HepG2 (cell line): ENCODE measurements around the gene LASP1. TPM values are rescaled to one million over a fixed set of nuclear protein-coding genes. Genes with fewer than 3 reads are reported as not detected.
A peak's percentile ranks its signal among the peaks of the same experiment; 100 is the strongest.

Source experiments
- ATAC-seq: fragments of 200-7000 bp; cut with Tn5 transposase; 3 replicates; pipeline ENCODE4 v1.9.1; 2020; ENCODE audit warnings: mild to moderate bottlenecking, moderate library complexity
- BruUV-seq: library from RNA; stranded (reverse); fragments of 400-500 nt; replicated peaks from 2 replicates; lab custom pipeline; 2021; lab: Mats Ljungman, UMichigan
- CTCF ChIA-PET: fragments of 300-600 bp; formaldehyde crosslinking; extraction: SDS; loops from one replicate; lab custom pipeline; 2021; ENCODE audit warnings: low total read pairs, inconsistent platforms, low intra/inter-chr PET ratio; lab: Yijun Ruan, JAX
- POLR2A ChIA-PET: fragments of 350-600 bp; sonication (Branson Sonifier 250); formaldehyde crosslinking; loops from one replicate; lab custom pipeline; 2020; ENCODE audit warnings: antibody characterized with exemption, inconsistent platforms; lab: Yijun Ruan, JAX
- DNase-seq: peaks from one replicate; pipeline ENCODE4 v3.0.0-alpha.2; 2015; ENCODE audit warnings: low spot score
- FAIRE-seq: peaks from 3 replicates; lab custom pipeline; 2011; peaks lifted over from hg19 to GRCh38; lab: Jason Lieb, UNC
- H2AFZ ChIP-seq: one replicate; pipeline ENCODE4 v1.6.1; 2011; ENCODE audit warnings: low read length, inconsistent platforms
- H3K27ac ChIP-seq: fragments of 300-600 bp; 3 replicates; pipeline ENCODE4 v1.8.0; 2011; ENCODE audit warnings: mixed run types, mild to moderate bottlenecking, mixed read lengths, low read length, inconsistent platforms; ENCODE audit not compliant: insufficient read depth; ENCODE audit errors: extremely low read length
- H3K27me3 ChIP-seq, 2 experiments: fragments of 200-600 bp in 1 of 2; 2 replicates in 1 of 2; 3 replicates in 1 of 2; pipeline versions ENCODE4 v1.6.0 to v1.8.0; 2011; ENCODE audit warnings: low read length in 2 of 2, mild to moderate bottlenecking in 2 of 2, moderate library complexity in 2 of 2, inconsistent platforms in 1 of 2; ENCODE audit not compliant: insufficient read depth in 2 of 2, control insufficient read depth in 1 of 2
- H3K36me3 ChIP-seq, 2 experiments: fragments of 200-600 bp in 1 of 2; replicated peaks in 1 of 2; 2 replicates in 1 of 2; 3 replicates in 1 of 2; pipeline versions ENCODE4 v1.5.1 to v1.8.0; 2011; ENCODE audit warnings: low read length in 2 of 2, inconsistent platforms in 1 of 2; ENCODE audit not compliant: insufficient read depth in 2 of 2, control insufficient read depth in 1 of 2
- H3K4me1 ChIP-seq: 2 replicates; pipeline ENCODE4 v1.5.1; 2012; ENCODE audit warnings: low read length, inconsistent platforms; ENCODE audit not compliant: insufficient read depth
- H3K4me2 ChIP-seq: 2 replicates; pipeline ENCODE4 v1.6.0; 2011; ENCODE audit warnings: low read depth, low read length, inconsistent platforms
- H3K4me3 ChIP-seq, 3 experiments: fragments of 200-600 bp in 1 of 3; sonication (generic), shearing (Covaris generic) in 1 of 3; replicated peaks in 1 of 3; 2 replicates each; pipeline ENCODE4 v1.5.1; 2011 to 2016; ENCODE audit warnings: low read length in 3 of 3, inconsistent platforms in 2 of 3, low read depth in 2 of 3, mild to moderate bottlenecking in 2 of 3, control low read depth in 1 of 3, mixed read lengths in 1 of 3; ENCODE audit not compliant: insufficient read depth in 1 of 3
- H3K79me2 ChIP-seq: one replicate; pipeline ENCODE4 v1.6.1; 2011; ENCODE audit warnings: low read length, inconsistent platforms; ENCODE audit not compliant: insufficient read depth
- H3K9ac ChIP-seq: 2 replicates; pipeline ENCODE4 v1.6.0; 2011; ENCODE audit warnings: mild to moderate bottlenecking, low read depth, low read length, inconsistent platforms; ENCODE audit not compliant: insufficient read depth
- H3K9me3 ChIP-seq: 2 replicates; pipeline ENCODE4 v1.5.1; 2012; ENCODE audit warnings: mild to moderate bottlenecking, low read length
- H4K20me1 ChIP-seq: 2 replicates; pipeline ENCODE4 v1.6.0; 2011; ENCODE audit warnings: inconsistent platforms, mild to moderate bottlenecking, low read length, moderate library complexity; ENCODE audit not compliant: insufficient read depth
- CREB1 ChIP-seq, 2 experiments: fragments of 450-650 bp in 1 of 2; IDR thresholded peaks; 2 replicates each; pipeline ENCODE4 v1.6.1; 2016 to 2017; ENCODE audit warnings: control low read depth in 1 of 2, mild to moderate bottlenecking in 1 of 2, missing compliant biosample characterization in 1 of 2, missing genetic modification characterization in 1 of 2
- HOXA9 ChIP-seq: sonication (generic); formaldehyde crosslinking; IDR thresholded peaks from 2 replicates; pipeline ENCODE4 v1.8.1; 2022; ENCODE audit warnings: missing genetic modification reagents, mild to moderate bottlenecking, moderate library complexity, borderline replicate concordance
- KDM1A ChIP-seq: IDR thresholded peaks from 2 replicates; pipeline ENCODE4 v1.6.1; 2016; ENCODE audit warnings: missing compliant biosample characterization
- MED8 ChIP-seq: sonication (generic); formaldehyde crosslinking; IDR thresholded peaks from 2 replicates; pipeline ENCODE4 v1.8.1; 2023; ENCODE audit warnings: mild to moderate bottlenecking, missing genetic modification reagents; ENCODE audit not compliant: insufficient replicate concordance
- NPAS2 ChIP-seq: sonication (generic); formaldehyde crosslinking; IDR thresholded peaks from 2 replicates; pipeline ENCODE4 v1.8.0; 2022; ENCODE audit warnings: mild to moderate bottlenecking, missing genetic modification reagents, borderline replicate concordance
- POLR2A ChIP-seq, 2 experiments: IDR thresholded peaks; 2 replicates each; pipeline ENCODE4 v1.6.1; 2011; ENCODE audit warnings: low read depth in 2 of 2, low read length in 2 of 2, mild to moderate bottlenecking in 1 of 2, moderate library complexity in 1 of 2; ENCODE audit not compliant: insufficient read depth in 1 of 2
- POLR2AphosphoS2 ChIP-seq: IDR thresholded peaks from 2 replicates; pipeline ENCODE4 v1.6.1; 2011; ENCODE audit warnings: low read depth, low read length, improper control_type of control experiment
- POLR2G ChIP-seq: fragments of 200-400 bp; formaldehyde crosslinking; IDR thresholded peaks from 2 replicates; pipeline ENCODE4 v1.6.1; 2018; ENCODE audit warnings: mild to moderate bottlenecking, low read depth, low read length, moderate library complexity
- RBM22 ChIP-seq: fragments of 200-400 bp; formaldehyde crosslinking; optimal IDR thresholded peaks from 2 replicates; pipeline ENCODE3; 2017; ENCODE audit warnings: mild to moderate bottlenecking, low read length, moderate library complexity
- SSRP1 ChIP-seq: IDR thresholded peaks from 2 replicates; pipeline ENCODE4 v1.6.1; 2016; ENCODE audit warnings: control low read depth
- TIGD3 ChIP-seq: sonication (generic); formaldehyde crosslinking; IDR thresholded peaks from 2 replicates; pipeline ENCODE4 v1.5.1; 2020; ENCODE audit warnings: mild to moderate bottlenecking, missing genetic modification reagents, borderline replicate concordance
- ZBTB44 ChIP-seq: sonication (generic); formaldehyde crosslinking; IDR thresholded peaks from 2 replicates; pipeline ENCODE4 v1.4.0; 2020; ENCODE audit warnings: missing genetic modification reagents
- ZFP1 ChIP-seq: IDR thresholded peaks from 2 replicates; pipeline ENCODE4 v1.6.1; 2016
- ZNF121 ChIP-seq: sonication (generic); formaldehyde crosslinking; IDR thresholded peaks from 2 replicates; pipeline ENCODE4 v1.5.0; 2020; ENCODE audit warnings: mild to moderate bottlenecking, missing genetic modification reagents
- ZNF30 ChIP-seq: sonication (generic); formaldehyde crosslinking; IDR thresholded peaks from 2 replicates; pipeline ENCODE4 v1.5.0; 2020; ENCODE audit warnings: mild to moderate bottlenecking, missing genetic modification reagents
- ZNF430 ChIP-seq: sonication (generic); formaldehyde crosslinking; IDR thresholded peaks from 2 replicates; pipeline ENCODE4 v1.9.0; 2021; ENCODE audit warnings: mild to moderate bottlenecking, missing genetic modification reagents
- ZNF510 ChIP-seq: sonication (generic); formaldehyde crosslinking; IDR thresholded peaks from 2 replicates; pipeline ENCODE4 v1.4.0; 2020; ENCODE audit warnings: low read depth, mild to moderate bottlenecking, missing genetic modification reagents
- ZNF800 ChIP-seq: sonication (generic); formaldehyde crosslinking; IDR thresholded peaks from 2 replicates; pipeline ENCODE4 v1.4.0; 2020; ENCODE audit warnings: missing genetic modification reagents
- WGBS: methylation state at CpG from one replicate; pipeline ENCODE4 v1.1.6; 2017; ENCODE audit warnings: low lambda C conversion rate; 5-methylcytosine and 5-hydroxymethylcytosine counted together
- in situ Hi-C: cut with HindIII; loops from 2 replicates; pipeline ENCODE4 v1.10.0; 2017; ENCODE audit warnings: low pct_unique_long_range_greater_than_20kb; ENCODE audit not compliant: extremely low pct_ligation_motif_present
- intact Hi-C: fragments of 100-400 bp; cut with micrococcal nuclease; formaldehyde crosslinking; loops from one replicate; pipeline ENCODE4 v1.10.0; 2022; ENCODE audit not compliant: unreplicated experiment
- polyA plus RNA-seq, 8 experiments: library from polyadenylated mRNA; depleted of rRNA in 3 of 8; stranded (reverse) in 7 of 8; unstranded in 1 of 8; fragments of >200 nt; fragmentation: Illumina TruSeq in 4 of 8; extraction: Trizol in 4 of 8; gene quantifications; 2 replicates each; pipeline versions ENCODE4 v1.2.1 to v1.2.3, GENCODE V29; 2011 to 2016; ENCODE audit warnings: low read depth in 4 of 8, missing spikeins in 1 of 8, mixed read lengths in 1 of 8; ENCODE audit not compliant: insufficient read depth in 1 of 8
- total RNA-seq, 5 experiments: library from RNA; depleted of rRNA; stranded (reverse); fragments of >200 nt; fragmentation: Illumina TruSeq; extraction: Trizol; gene quantifications; 2 replicates each; pipeline ENCODE4 v1.2.3, GENCODE V29; 2016; ENCODE audit warnings: low read depth in 1 of 5

The LASP1 gene
- total and polyA plus RNA-seq, 2 of the 13 experiments (the other 11 are each of a cell fraction or from before 2014, with no cell fraction given): 70.1 to 97.0 TPM

GRCh38 chr17:38848557-38848891 lies 21.3 kb upstream of the LASP1 start (continued):
- no peak for TF ChIP-seq ZBTB44
- TF ChIP-seq ZNF30 (CRISPR knock-in tag): no peak
- no peak for TF ChIP-seq KDM1A (CRISPR knock-in tag)
- no peak for TF ChIP-seq MED8 (CRISPR knock-in tag)
- TF ChIP-seq HOXA9 (CRISPR knock-in tag): no peak
- no peak for TF ChIP-seq ZFP1

GRCh38 chr17:38848939-38849605 lies 20.8 kb upstream of the LASP1 start:
- Histone ChIP-seq H2AFZ (no peak overlapping the region), H3K9me3 (no peaks in the 10 kb centered on the region), H3K4me1 (peaks cover 50% of the 10 kb centered on the region), H3K36me3 (peaks cover 18 to 45% of the 10 kb centered on the region in 2 experiments), H3K4me2 (no peak overlapping the region), H4K20me1 (peaks cover 54% of the 10 kb centered on the region), H3K9ac (no peak overlapping the region), H3K27ac (no peak overlapping the region), H3K4me3 (no peak overlapping the region), H3K27me3 (no peaks in the 10 kb centered on the region; a peak in 1 of 5 replicates), H3K79me2 (peaks cover 34% of the 10 kb centered on the region)
- no TSS peak for BruUV-seq
- FAIRE-seq (no peak), DNase-seq (no peak), ATAC-seq (no peak)
- WGBS: 94% methylated on average over 16 of the region's 16 CpGs
- ChIA-PET POLR2A (interaction anchor here (0.6 to 6.5 kb wide), 4 partner anchors 9 to 103 kb away, joined by 3 to 58 read pairs (median 4); partner anchors contain the start of gene LASP1), CTCF (no interaction called here)
- in situ Hi-C loops: no loop called here
- intact Hi-C loops: no loop called here
- TF ChIP-seq RBM22 (peak; percentile 79), CREB1 (IDR thresholded peaks at IDR 0.05) (no peak), CREB1 (CRISPR knock-in tag; IDR thresholded peaks at IDR 0.05) (no peak), ZNF510 (CRISPR knock-in tag) (no peak), NPAS2 (no peak), ZNF430 (CRISPR knock-in tag) (no peak), SSRP1 (CRISPR knock-in tag) (peak; percentile 88; the same call in 1 of the 2 replicates), TIGD3 (CRISPR knock-in tag) (no peak), POLR2G (peak; percentile 78), POLR2A (IDR thresholded peaks at IDR 0.05; ENCODE audit: insufficient read depth in 1 of 2, low read depth in 2 of 2, low read length in 2 of 2) (peak in 1 of 2 experiments; percentile 46), ZNF121 (CRISPR knock-in tag) (peak; percentile 60; the same call in 1 of the 2 replicates), POLR2AphosphoS2 (peak; percentile 86; the same call in 1 of the 2 replicates), ZNF800 (no peak)
